GM12873 (cell line): ENCODE measurements around the gene VWA8.

Experiments
- CTCF ChIP-seq: IDR thresholded peaks from 2 replicates; pipeline ENCODE4 v1.5.1; 2012; ENCODE audit warnings: low read depth, mild to moderate bottlenecking, moderate library complexity, low read length, control low read depth; ENCODE audit not compliant: insufficient read depth; ENCODE audit errors: missing control alignments

VWA8 gene

GRCh38 chr13:41952749-41953148 lies 8.2 kb downstream of the VWA8 start:
- TF ChIP-seq CTCF: no peak

- no peak for TF ChIP-seq CTCF
These were observed 15.0 kb downstream of the VWA8 start for GRCh38 chr13:41945926-41946325.

GRCh38 chr13:41944635-41945397 lies 16.1 kb downstream of the VWA8 start:
- TF ChIP-seq CTCF: no peak

- no peak for TF ChIP-seq CTCF
These were observed 16.7 kb downstream of the VWA8 start for GRCh38 chr13:41944229-41944628.

- peak; percentile 50 for TF ChIP-seq CTCF
These were observed 18.3 kb downstream of the VWA8 start for GRCh38 chr13:41942462-41943094.

GRCh38 chr13:41941174-41941573 lies 19.7 kb downstream of the VWA8 start:
- TF ChIP-seq CTCF: no peak

- TF ChIP-seq CTCF: no peak
These were observed 21.5 kb downstream of the VWA8 start for GRCh38 chr13:41939398-41939797.
